H1 (cell line): Measurements from ENCODE around the gene HDGFL3. TPM values are rescaled to one million over a fixed set of nuclear protein-coding genes. Genes with fewer than 3 reads are reported as not detected.
A peak's percentile ranks its signal among the peaks of the same experiment; 100 is the strongest.

Experiments
- BACH1 ChIP-seq: IDR thresholded peaks from 2 replicates; pipeline ENCODE4 v1.6.1; 2012; ENCODE audit warnings: low read length, improper control_type of control experiment
- BRCA1 ChIP-seq: IDR thresholded peaks from 2 replicates; pipeline ENCODE4 v1.6.1; 2012; ENCODE audit warnings: low read depth, low read length, improper control_type of control experiment
- CBX5 ChIP-seq: fragments of 300-800, 300-1000 bp; sonication (generic); IDR thresholded peaks from 2 replicates; pipeline ENCODE4 v1.7.1; 2016; ENCODE audit warnings: antibody characterized with exemption, low read length, low read depth
- CBX8 ChIP-seq: fragments of 300-800, 300-1000 bp; sonication (generic); IDR thresholded peaks from 2 replicates; pipeline ENCODE4 v1.7.1; 2016; ENCODE audit warnings: low read depth, low read length, borderline replicate concordance
- CEBPB ChIP-seq: IDR thresholded peaks from 2 replicates; pipeline ENCODE4 v1.6.1; 2012; ENCODE audit warnings: low read depth, low read length
- CHD1 ChIP-seq: IDR thresholded peaks from 2 replicates; pipeline ENCODE4 v1.6.1; 2012; ENCODE audit warnings: low read depth, low read length, improper control_type of control experiment
- CREB1 ChIP-seq: IDR thresholded peaks from 2 replicates; pipeline ENCODE4 v1.6.1; 2012; ENCODE audit warnings: inconsistent platforms
- EGR1 ChIP-seq: IDR thresholded peaks from 2 replicates; pipeline ENCODE4 v1.6.1; 2011; ENCODE audit warnings: low read depth, low read length, borderline replicate concordance
- EP300 ChIP-seq, 2 experiments: IDR thresholded peaks; 1 replicate in 1 of 2; 2 replicates in 1 of 2; pipeline ENCODE4 v1.6.1; 2011 to 2012; ENCODE audit warnings: low read depth in 2 of 2, low read length in 2 of 2, mild to moderate bottlenecking in 2 of 2, borderline replicate concordance in 1 of 2, inconsistent platforms in 1 of 2, moderate library complexity in 1 of 2
- EZH2 ChIP-seq: fragments of 200-600 bp; sonication (generic); IDR thresholded peaks from 2 replicates; pipeline ENCODE4 v1.7.1; 2012; ENCODE audit warnings: low read depth, mild to moderate bottlenecking, moderate library complexity, low read length, inconsistent platforms; ENCODE audit not compliant: severe bottlenecking
- KDM1A ChIP-seq: fragments of 200-600, 300-600 bp; sonication (generic); IDR thresholded peaks from 2 replicates; pipeline ENCODE4 v1.7.1; 2016; ENCODE audit warnings: mild to moderate bottlenecking, low read length, borderline replicate concordance
- MAFK ChIP-seq: IDR thresholded peaks from 2 replicates; pipeline ENCODE4 v1.6.1; 2012; ENCODE audit warnings: low read depth, mild to moderate bottlenecking, improper control_type of control experiment, low read length
- RBBP5 ChIP-seq: IDR thresholded peaks from 2 replicates; pipeline ENCODE4 v1.7.1; 2012; ENCODE audit warnings: low read depth, mild to moderate bottlenecking, inconsistent platforms, low read length, moderate library complexity, borderline replicate concordance
- RFX5 ChIP-seq: IDR thresholded peaks from 2 replicates; pipeline ENCODE4 v1.6.1; 2011; ENCODE audit warnings: low read depth, low read length, improper control_type of control experiment, borderline replicate concordance
- SIX5 ChIP-seq: IDR thresholded peaks from 2 replicates; pipeline ENCODE4 v1.6.1; 2011; ENCODE audit warnings: mild to moderate bottlenecking, low read depth, low read length
- TAF1 ChIP-seq: IDR thresholded peaks from 2 replicates; pipeline ENCODE4 v1.6.1; 2011; ENCODE audit warnings: mild to moderate bottlenecking, low read depth, low read length
- TEAD4 ChIP-seq: IDR thresholded peaks from 2 replicates; pipeline ENCODE4 v1.6.1; 2012; ENCODE audit warnings: low read depth, low read length, inconsistent platforms, mixed read lengths
- polyA plus RNA-seq, 7 experiments: library from polyadenylated mRNA; depleted of rRNA in 3 of 7; stranded (reverse) in 5 of 7; unstranded in 2 of 7; fragments of >200 nt in 5 of 7; fragments of 200-250 nt in 2 of 7; gene quantifications; 1 replicate in 5 of 7; 2 replicates in 1 of 7; 4 replicates in 1 of 7; pipeline versions ENCODE4 v1.2.1 to v1.2.3, GENCODE V29; 2011 to 2013; ENCODE audit warnings: missing spikeins in 2 of 7, mixed read lengths in 2 of 7
- total RNA-seq: library from RNA; stranded (reverse); fragmentation: NEBNext Ultra II Directional; extraction: Animal tissue kit (Norgen Biotek cat#: 25700); gene quantifications from 2 replicates; pipeline ENCODE4 v1.2.1, GENCODE V29; 2021
- TF ChIP-seq, protein P1 (sequence below), 3 experiments: IDR thresholded peaks; 1 replicate in 2 of 3; 2 replicates in 1 of 3; pipeline versions ENCODE4 v1.5.1 to v1.6.1; 2011; ENCODE audit warnings: low read length in 3 of 3, mild to moderate bottlenecking in 3 of 3, inconsistent platforms in 2 of 3, low read depth in 1 of 3, moderate library complexity in 1 of 3; ENCODE audit not compliant: insufficient read depth in 1 of 3; ENCODE audit errors: control extremely low read depth in 1 of 3
- TF ChIP-seq, protein P2 (sequence below): IDR thresholded peaks from 2 replicates; pipeline ENCODE4 v1.6.1; 2012; ENCODE audit warnings: low read length, inconsistent platforms
- TF ChIP-seq, protein P3 (sequence below): IDR thresholded peaks from 2 replicates; pipeline ENCODE4 v1.6.1; 2012; ENCODE audit warnings: inconsistent platforms
- TF ChIP-seq, protein P4 (sequence below): IDR thresholded peaks from 2 replicates; pipeline ENCODE4 v1.6.1; 2012; ENCODE audit warnings: inconsistent platforms

Gene HDGFL3
- total and polyA plus RNA-seq, 2 of the 8 experiments (the other 6 are each of a cell fraction or from before 2014, with no cell fraction given), result 14.1 to 149 TPM

DNA sequence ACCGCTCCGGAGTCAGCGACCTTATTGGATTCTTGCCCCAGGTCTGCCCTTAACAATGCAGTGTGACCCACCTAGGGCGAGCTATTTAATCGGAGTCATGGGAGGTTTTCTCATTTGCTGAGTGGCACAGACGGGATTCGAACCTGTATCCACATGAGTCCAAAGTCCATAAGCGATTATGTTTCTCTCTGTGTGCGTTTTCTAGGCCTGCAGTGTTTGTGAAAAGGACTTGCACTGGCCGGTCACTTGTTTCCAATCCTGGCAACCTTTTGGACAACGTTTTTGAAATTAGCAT, 691 bp upstream of the HDGFL3 start (continued):
- TF ChIP-seq, protein P1, sequence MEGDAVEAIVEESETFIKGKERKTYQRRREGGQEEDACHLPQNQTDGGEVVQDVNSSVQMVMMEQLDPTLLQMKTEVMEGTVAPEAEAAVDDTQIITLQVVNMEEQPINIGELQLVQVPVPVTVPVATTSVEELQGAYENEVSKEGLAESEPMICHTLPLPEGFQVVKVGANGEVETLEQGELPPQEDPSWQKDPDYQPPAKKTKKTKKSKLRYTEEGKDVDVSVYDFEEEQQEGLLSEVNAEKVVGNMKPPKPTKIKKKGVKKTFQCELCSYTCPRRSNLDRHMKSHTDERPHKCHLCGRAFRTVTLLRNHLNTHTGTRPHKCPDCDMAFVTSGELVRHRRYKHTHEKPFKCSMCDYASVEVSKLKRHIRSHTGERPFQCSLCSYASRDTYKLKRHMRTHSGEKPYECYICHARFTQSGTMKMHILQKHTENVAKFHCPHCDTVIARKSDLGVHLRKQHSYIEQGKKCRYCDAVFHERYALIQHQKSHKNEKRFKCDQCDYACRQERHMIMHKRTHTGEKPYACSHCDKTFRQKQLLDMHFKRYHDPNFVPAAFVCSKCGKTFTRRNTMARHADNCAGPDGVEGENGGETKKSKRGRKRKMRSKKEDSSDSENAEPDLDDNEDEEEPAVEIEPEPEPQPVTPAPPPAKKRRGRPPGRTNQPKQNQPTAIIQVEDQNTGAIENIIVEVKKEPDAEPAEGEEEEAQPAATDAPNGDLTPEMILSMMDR (IDR thresholded peaks at IDR 0.05; ENCODE audit: control extremely low read depth in 1 of 3, insufficient read depth in 1 of 3, low read depth in 1 of 3, low read length in 3 of 3), result peak in 1 of 3 experiments; percentile 7; a peak in 1 of 4 replicates
- no peak for TF ChIP-seq KDM1A
- TF ChIP-seq TEAD4, result peak; percentile 21; the same call in 1 of the 2 replicates
- no peak for TF ChIP-seq EP300 (IDR thresholded peaks at IDR 0.05; ENCODE audit: borderline replicate concordance in 1 of 2, low read depth in 2 of 2, low read length in 2 of 2)
- TF ChIP-seq TAF1, result peak; percentile 84; the same call in 1 of the 2 replicates
- TF ChIP-seq CEBPB, result no peak
- no peak for TF ChIP-seq CBX8
- TF ChIP-seq, protein P2, sequence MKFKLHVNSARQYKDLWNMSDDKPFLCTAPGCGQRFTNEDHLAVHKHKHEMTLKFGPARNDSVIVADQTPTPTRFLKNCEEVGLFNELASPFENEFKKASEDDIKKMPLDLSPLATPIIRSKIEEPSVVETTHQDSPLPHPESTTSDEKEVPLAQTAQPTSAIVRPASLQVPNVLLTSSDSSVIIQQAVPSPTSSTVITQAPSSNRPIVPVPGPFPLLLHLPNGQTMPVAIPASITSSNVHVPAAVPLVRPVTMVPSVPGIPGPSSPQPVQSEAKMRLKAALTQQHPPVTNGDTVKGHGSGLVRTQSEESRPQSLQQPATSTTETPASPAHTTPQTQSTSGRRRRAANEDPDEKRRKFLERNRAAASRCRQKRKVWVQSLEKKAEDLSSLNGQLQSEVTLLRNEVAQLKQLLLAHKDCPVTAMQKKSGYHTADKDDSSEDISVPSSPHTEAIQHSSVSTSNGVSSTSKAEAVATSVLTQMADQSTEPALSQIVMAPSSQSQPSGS, result no peak; the same call in 1 of the 2 replicates
- no peak for TF ChIP-seq BRCA1
- TF ChIP-seq, protein P3, sequence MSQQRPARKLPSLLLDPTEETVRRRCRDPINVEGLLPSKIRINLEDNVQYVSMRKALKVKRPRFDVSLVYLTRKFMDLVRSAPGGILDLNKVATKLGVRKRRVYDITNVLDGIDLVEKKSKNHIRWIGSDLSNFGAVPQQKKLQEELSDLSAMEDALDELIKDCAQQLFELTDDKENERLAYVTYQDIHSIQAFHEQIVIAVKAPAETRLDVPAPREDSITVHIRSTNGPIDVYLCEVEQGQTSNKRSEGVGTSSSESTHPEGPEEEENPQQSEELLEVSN, result no peak
- TF ChIP-seq, protein P4, sequence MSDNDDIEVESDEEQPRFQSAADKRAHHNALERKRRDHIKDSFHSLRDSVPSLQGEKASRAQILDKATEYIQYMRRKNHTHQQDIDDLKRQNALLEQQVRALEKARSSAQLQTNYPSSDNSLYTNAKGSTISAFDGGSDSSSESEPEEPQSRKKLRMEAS, result no peak
- no peak for TF ChIP-seq EGR1
- TF ChIP-seq CREB1, result no peak
- no peak for TF ChIP-seq MAFK
- no peak for TF ChIP-seq SIX5
- TF ChIP-seq CBX5, result no peak
- no peak for TF ChIP-seq EZH2
- no peak for TF ChIP-seq CHD1
- no peak for TF ChIP-seq RBBP5
- TF ChIP-seq BACH1, result no peak
- no peak for TF ChIP-seq RFX5
